Measurements from ENCODE around the gene ZNF516.

- TF ChIP-seq CTCF (IDR thresholded peaks at IDR 0.05; ENCODE audit: insufficient read depth, low read length) (no peak), REST (IDR thresholded peaks at IDR 0.05; ENCODE audit: insufficient replicate concordance, low read depth) (no peak)
Measured at GRCh38 chr18:76446321-76447257, 48.5 kb downstream of the ZNF516 start.
